ENCODE measurements around the gene CFAP54.
"Not testable (repeated sequence)": the region's sequence is repeated elsewhere in the genome, so short reads cannot be mapped to it uniquely, and the experiment has no call there.

- TF ChIP-seq CTCF (IDR thresholded peaks at IDR 0.05; ENCODE audit: low read length); EZH2 (IDR thresholded peaks at IDR 0.05; ENCODE audit: borderline replicate concordance, low read length): not testable (repeated sequence)
These were observed 30.1 kb upstream of the CFAP54 start for GRCh38 chr12:96459281-96459680.

Data from OCI-LY1 (cell line).